HCT116 (cell line): ENCODE results near the gene MRPS34. TPM values are rescaled to one million over a fixed set of nuclear protein-coding genes. Genes with fewer than 3 reads are reported as not detected.

ENCODE experiments used
- ATAC-seq: fragments of 200-7000 bp; cut with Tn5 transposase; 2 replicates; pipeline ENCODE4 v1.9.1; 2020; ENCODE audit warnings: mild to moderate bottlenecking, moderate library complexity
- BruUV-seq: library from RNA; stranded (reverse); fragments of 400-500 nt; replicated peaks from 2 replicates; lab custom pipeline; 2021; lab: Mats Ljungman, UMichigan
- CTCF ChIA-PET: fragments of 300-600 bp; sonication (Branson Sonifier 250); formaldehyde crosslinking; loops from one replicate; lab custom pipeline; 2021; ENCODE audit warnings: antibody characterized with exemption; lab: Charles Lee
- POLR2A ChIA-PET: fragments of 300-600, 350-600 bp; sonication (Branson Sonifier 250); formaldehyde crosslinking; loops from one replicate; lab custom pipeline; 2021; ENCODE audit warnings: antibody characterized with exemption; lab: Charles Lee
- RAD21 ChIA-PET, 2 experiments: fragments of 300-600 bp; sonication (Branson Sonifier 250); formaldehyde crosslinking; loops; one replicate each; lab custom pipeline; 2023; ENCODE audit warnings: low total read pairs in 2 of 2; ENCODE audit not compliant: uncharacterized antibody in 2 of 2, unreplicated experiment in 2 of 2, low non-redundant PET in 1 of 2; lab: Charles Lee
- DNase-seq: peaks from one replicate; pipeline ENCODE4 v3.0.0-alpha.2; 2010; ENCODE audit warnings: low read depth, low spot score
- H2AFZ ChIP-seq: fragments of 200-600 bp; shearing (Covaris generic), sonication (generic); 2 replicates; pipeline ENCODE4 v1.6.1; 2017; ENCODE audit warnings: low read depth, mixed run types, mixed read lengths, antibody characterized with exemption, low read length; ENCODE audit not compliant: poor library complexity, severe bottlenecking
- H3K27ac ChIP-seq: 2 replicates; pipeline ENCODE4 v1.5.1; 2012; ENCODE audit warnings: low read depth, low read length
- H3K27me3 ChIP-seq: fragments of 200-600 bp; sonication (generic); 2 replicates; pipeline ENCODE4 v1.6.1; 2016; ENCODE audit warnings: mixed run types, low read length, mixed read lengths; ENCODE audit not compliant: insufficient read depth
- H3K36me3 ChIP-seq, 2 experiments: fragments of 200-500 bp in 1 of 2; fragments of 200-600 bp in 1 of 2; sonication (Bioruptor generic) in 1 of 2; sonication (generic) in 1 of 2; 2 replicates each; pipeline versions ENCODE4 v1.5.1 to v1.6.1; 2014 to 2016; ENCODE audit warnings: low read length in 2 of 2, inconsistent platforms in 1 of 2, mixed read lengths in 1 of 2, mixed run types in 1 of 2; ENCODE audit not compliant: insufficient read depth in 2 of 2, control insufficient read depth in 1 of 2
- H3K4me1 ChIP-seq, 2 experiments: fragments of 200-600 bp in 1 of 2; sonication (generic) in 1 of 2; 2 replicates each; pipeline versions ENCODE4 v1.5.1 to v1.6.1; 2012 to 2017; ENCODE audit warnings: low read length in 2 of 2, inconsistent platforms in 1 of 2, mild to moderate bottlenecking in 1 of 2, mixed read lengths in 1 of 2, mixed run types in 1 of 2, moderate library complexity in 1 of 2; ENCODE audit not compliant: insufficient read depth in 2 of 2, control insufficient read depth in 1 of 2
- H3K4me2 ChIP-seq: fragments of 200-600 bp; sonication (generic); 2 replicates; pipeline ENCODE4 v1.6.1; 2017; ENCODE audit warnings: mixed run types, low read length, mixed read lengths
- H3K4me3 ChIP-seq, 2 experiments: fragments of 200-600 bp in 1 of 2; sonication (generic) in 1 of 2; replicated peaks in 1 of 2; 2 replicates each; pipeline ENCODE4 v1.5.1; 2011 to 2016; ENCODE audit warnings: low read length in 2 of 2, control low read depth in 1 of 2, low read depth in 1 of 2, mild to moderate bottlenecking in 1 of 2, mixed read lengths in 1 of 2, mixed run types in 1 of 2
- H3K79me2 ChIP-seq: fragments of 200-600 bp; sonication (generic); 2 replicates; pipeline ENCODE4 v1.6.1; 2017; ENCODE audit warnings: mild to moderate bottlenecking, mixed run types, low read length, moderate library complexity, mixed read lengths; ENCODE audit not compliant: insufficient read depth
- H3K9ac ChIP-seq: fragments of 200-600 bp; sonication (generic); 2 replicates; pipeline ENCODE4 v1.6.1; 2016; ENCODE audit warnings: low read length, mixed read lengths
- H3K9me2 ChIP-seq: fragments of 200-600 bp; sonication (generic), shearing (Covaris generic); 2 replicates; pipeline ENCODE4 v1.6.1; 2017; ENCODE audit warnings: mixed run types, mild to moderate bottlenecking, moderate library complexity; ENCODE audit not compliant: insufficient read depth
- H3K9me3 ChIP-seq, 2 experiments: fragments of 200-500 bp in 1 of 2; fragments of 200-600 bp in 1 of 2; sonication (Bioruptor generic) in 1 of 2; sonication (generic) in 1 of 2; 2 replicates each; pipeline ENCODE4 v1.6.1; 2014 to 2017; ENCODE audit warnings: low read length in 2 of 2, mixed read lengths in 2 of 2, inconsistent platforms in 1 of 2, low read depth in 1 of 2, mild to moderate bottlenecking in 1 of 2, mixed run types in 1 of 2, moderate library complexity in 1 of 2; ENCODE audit not compliant: control insufficient read depth in 1 of 2, insufficient read depth in 1 of 2
- H4K20me1 ChIP-seq: fragments of 200-600 bp; sonication (generic), shearing (Covaris generic); 2 replicates; pipeline ENCODE4 v1.6.1; 2017; ENCODE audit warnings: mixed run types, mild to moderate bottlenecking, moderate library complexity; ENCODE audit not compliant: insufficient read depth
- CBX3 ChIP-seq: IDR thresholded peaks from 2 replicates; pipeline ENCODE4 v1.6.1; 2012; ENCODE audit warnings: low read depth
- CEBPB ChIP-seq: IDR thresholded peaks from 2 replicates; pipeline ENCODE4 v1.6.1; 2012; ENCODE audit warnings: low read depth
- JUND ChIP-seq: IDR thresholded peaks from 2 replicates; pipeline ENCODE4 v1.6.1; 2012
- SRF ChIP-seq: IDR thresholded peaks from 2 replicates; pipeline ENCODE4 v1.6.1; 2012; ENCODE audit warnings: low read depth
- YY1 ChIP-seq: IDR thresholded peaks from 2 replicates; pipeline ENCODE4 v1.6.1; 2011; ENCODE audit warnings: low read length, low read depth, moderate library complexity, mild to moderate bottlenecking; ENCODE audit not compliant: insufficient replicate concordance; ENCODE audit errors: extremely low read depth
- intact Hi-C: fragments of 100-400 bp; cut with micrococcal nuclease; formaldehyde crosslinking; loops from 2 replicates; pipeline ENCODE4 v1.10.0; 2022
- total RNA-seq: library from RNA; stranded (reverse); gene quantifications from one replicate; pipeline ENCODE4 v1.2.1, GENCODE V29; 2021; ENCODE audit not compliant: unreplicated experiment
- TF ChIP-seq, protein P1 (sequence below): IDR thresholded peaks from 2 replicates; pipeline ENCODE4 v1.6.1; 2011; ENCODE audit warnings: mild to moderate bottlenecking, low read length, moderate library complexity; ENCODE audit not compliant: insufficient replicate concordance; ENCODE audit errors: extremely low read depth
- TF ChIP-seq, protein P2 (sequence below): IDR thresholded peaks from 2 replicates; pipeline ENCODE4 v1.6.1; 2012

MRPS34 gene
- total RNA-seq, 1 experiment from 2014 or later, result 200 TPM

DNA sequence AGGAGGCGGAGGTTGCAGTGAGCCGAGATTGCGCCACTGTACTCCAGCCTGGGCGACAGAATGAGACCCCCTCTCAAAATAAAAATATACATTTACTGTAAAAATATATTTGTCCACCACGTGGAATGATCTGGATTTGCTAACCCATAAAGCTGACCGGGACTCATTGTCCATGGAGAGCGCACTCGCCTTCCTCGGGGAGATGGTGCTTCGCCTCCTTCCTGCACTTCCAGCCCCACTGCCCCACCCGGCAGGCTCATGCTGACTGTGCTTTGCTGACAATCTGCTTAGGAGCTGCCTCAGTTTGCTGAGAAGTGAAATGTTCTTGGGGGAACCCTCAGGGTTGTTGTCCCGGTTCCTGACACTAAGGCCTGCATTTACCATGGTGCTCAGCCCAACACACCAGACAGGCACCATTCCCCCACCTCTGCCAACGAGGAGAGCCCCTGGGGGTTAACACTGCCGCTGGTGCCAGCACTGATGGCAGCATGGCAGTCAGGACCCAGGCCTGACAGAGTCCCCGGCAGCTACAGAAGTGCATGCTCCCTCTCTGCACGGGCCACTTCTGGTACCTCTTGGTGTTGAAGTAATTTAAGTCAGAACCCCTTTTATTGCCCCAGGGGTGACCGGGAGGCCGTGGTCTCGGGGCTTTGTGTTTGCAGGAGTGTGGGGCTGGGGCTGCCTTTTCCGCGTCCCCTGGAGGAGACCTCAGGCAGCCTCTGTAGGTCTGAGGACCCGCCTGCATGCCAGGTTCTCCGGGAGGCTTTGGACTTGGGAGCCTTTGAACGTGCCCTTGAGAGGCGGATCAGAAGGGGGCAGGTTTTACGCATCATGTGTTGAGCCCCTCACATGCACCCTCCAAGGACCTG, 12.3 kb upstream of the MRPS34 start:
- Histone ChIP-seq H3K4me3 (no peak overlapping the region), H3K27ac (no peak overlapping the region), H4K20me1 (no peaks in the 10 kb centered on the region), H3K9me3 (no peaks in the 10 kb centered on the region), H3K4me1 (peaks cover 0 to 22% of the 10 kb centered on the region in 2 experiments; a peak in 3 of 4 replicates), H3K79me2 (peaks cover 53% of the 10 kb centered on the region), H3K27me3 (no peaks in the 10 kb centered on the region), H3K9ac (no peak overlapping the region), H3K9me2 (no peaks in the 10 kb centered on the region), H3K4me2 (no peak overlapping the region), H3K36me3 (peaks cover 0 to 5% of the 10 kb centered on the region in 2 experiments; a peak in 2 of 4 replicates), H2AFZ (no peak overlapping the region)
- ATAC-seq (no peak), DNase-seq (no peak)
- CTCF ChIA-PET, result no interaction called here
- BruUV-seq, result TSS peak; percentile 9
- intact Hi-C loops, result no loop called here
- RAD21 ChIA-PET, result no interaction called here
- POLR2A ChIA-PET, result no interaction called here
- TF ChIP-seq CBX3 (no peak), JUND (no peak), SRF (no peak), YY1 (no peak), CEBPB (no peak)
- TF ChIP-seq, protein P1, sequence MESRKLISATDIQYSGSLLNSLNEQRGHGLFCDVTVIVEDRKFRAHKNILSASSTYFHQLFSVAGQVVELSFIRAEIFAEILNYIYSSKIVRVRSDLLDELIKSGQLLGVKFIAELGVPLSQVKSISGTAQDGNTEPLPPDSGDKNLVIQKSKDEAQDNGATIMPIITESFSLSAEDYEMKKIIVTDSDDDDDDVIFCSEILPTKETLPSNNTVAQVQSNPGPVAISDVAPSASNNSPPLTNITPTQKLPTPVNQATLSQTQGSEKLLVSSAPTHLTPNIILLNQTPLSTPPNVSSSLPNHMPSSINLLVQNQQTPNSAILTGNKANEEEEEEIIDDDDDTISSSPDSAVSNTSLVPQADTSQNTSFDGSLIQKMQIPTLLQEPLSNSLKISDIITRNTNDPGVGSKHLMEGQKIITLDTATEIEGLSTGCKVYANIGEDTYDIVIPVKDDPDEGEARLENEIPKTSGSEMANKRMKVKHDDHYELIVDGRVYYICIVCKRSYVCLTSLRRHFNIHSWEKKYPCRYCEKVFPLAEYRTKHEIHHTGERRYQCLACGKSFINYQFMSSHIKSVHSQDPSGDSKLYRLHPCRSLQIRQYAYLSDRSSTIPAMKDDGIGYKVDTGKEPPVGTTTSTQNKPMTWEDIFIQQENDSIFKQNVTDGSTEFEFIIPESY, result no peak
- TF ChIP-seq, protein P2, sequence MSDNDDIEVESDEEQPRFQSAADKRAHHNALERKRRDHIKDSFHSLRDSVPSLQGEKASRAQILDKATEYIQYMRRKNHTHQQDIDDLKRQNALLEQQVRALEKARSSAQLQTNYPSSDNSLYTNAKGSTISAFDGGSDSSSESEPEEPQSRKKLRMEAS, result no peak
